ENCODE measurements around the gene PAFAH1B2. TPM values are rescaled to one million over a fixed set of nuclear protein-coding genes. Genes with fewer than 3 reads are reported as not detected.
"Not testable (repeated sequence)": the region's sequence is repeated elsewhere in the genome, so short reads cannot be mapped to it uniquely, and the experiment has no call there.

The PAFAH1B2 gene
- total RNA-seq, 1 donor from 2014 or later, result 78.2 TPM

GRCh38 chr11:117201658-117202305 is 57.7 kb downstream of the PAFAH1B2 start:
- DNase-seq, result no peak
- intact Hi-C loops (cut with DNase I), result no loop called here

GRCh38 chr11:117202386-117203068 is 58.4 kb downstream of the PAFAH1B2 start:
- peak overlapping the region; percentile 77 for H3K27ac ChIP-seq
- TF ChIP-seq CTCF (IDR thresholded peaks at IDR 0.05), result no peak

More at GRCh38 chr11:117201658-117202305, 57.7 kb downstream of the PAFAH1B2 start:
- ATAC-seq, result no peak
- Histone ChIP-seq H3K4me1 (peaks cover 30% of the 10 kb centered on the region), H3K36me3 (peaks cover 46% of the 10 kb centered on the region), H3K9me3 (no peaks in the 10 kb centered on the region), H3K27me3 (ENCODE audit: low read depth) (no peaks in the 10 kb centered on the region), H3K4me3 (peak overlapping the region; percentile 38), H3K27ac (peak overlapping the region; percentile 77)
- no peak for TF ChIP-seq CTCF (IDR thresholded peaks at IDR 0.05)

GRCh38 chr11:117203069-117203407 is 59.0 kb downstream of the PAFAH1B2 start:
- H3K27ac ChIP-seq, result peak overlapping the region; percentile 77
- peaks cover 25% of the 10 kb centered on the region for H3K4me1 ChIP-seq
- H3K9me3 ChIP-seq, result no peaks in the 10 kb centered on the region
- H3K4me3 ChIP-seq, result no peak overlapping the region
- no peak for DNase-seq
- ATAC-seq, result no peak
- H3K27me3 ChIP-seq (ENCODE audit: low read depth), result no peaks in the 10 kb centered on the region
- intact Hi-C loops (cut with DNase I), result no loop called here
- TF ChIP-seq CTCF (IDR thresholded peaks at IDR 0.05), result no peak
- peaks cover 40% of the 10 kb centered on the region for H3K36me3 ChIP-seq

More at GRCh38 chr11:117202386-117203068, 58.4 kb downstream of the PAFAH1B2 start:
- intact Hi-C loops (cut with DNase I), result no loop called here
- peaks cover 40% of the 10 kb centered on the region for H3K36me3 ChIP-seq
- DNase-seq (no peak), ATAC-seq (no peak)
- peak overlapping the region; percentile 38 for H3K4me3 ChIP-seq
- H3K4me1 ChIP-seq, result peaks cover 30% of the 10 kb centered on the region
- H3K27me3 ChIP-seq (ENCODE audit: low read depth), result no peaks in the 10 kb centered on the region
- H3K9me3 ChIP-seq, result no peaks in the 10 kb centered on the region

GRCh38 chr11:117204283-117205080 is 60.4 kb downstream of the PAFAH1B2 start:
- no peaks in the 10 kb centered on the region for H3K9me3 ChIP-seq
- ATAC-seq (no peak), DNase-seq (no peak)
- H3K27me3 ChIP-seq (ENCODE audit: low read depth), result no peaks in the 10 kb centered on the region
- TF ChIP-seq CTCF (IDR thresholded peaks at IDR 0.05), result no peak
- peak overlapping the region; percentile 18 for H3K27ac ChIP-seq
- H3K36me3 ChIP-seq, result peaks cover 40% of the 10 kb centered on the region
- no peak overlapping the region for H3K4me3 ChIP-seq
- intact Hi-C loops (cut with DNase I), result loop anchor here (5.0 kb wide), 1 partner anchor 72 kb away; no protein-coding TSS in a partner anchor
- peaks cover 17% of the 10 kb centered on the region for H3K4me1 ChIP-seq

GRCh38 chr11:117205211-117205818 is 61.2 kb downstream of the PAFAH1B2 start:
- no peak for DNase-seq
- Histone ChIP-seq H3K4me1 (peaks cover 17% of the 10 kb centered on the region), H3K4me3 (no peak overlapping the region), H3K27me3 (ENCODE audit: low read depth) (no peaks in the 10 kb centered on the region), H3K27ac (no peak overlapping the region), H3K9me3 (no peaks in the 10 kb centered on the region), H3K36me3 (peaks cover 42% of the 10 kb centered on the region)
- ATAC-seq, result no peak
- intact Hi-C loops (cut with DNase I), result loop anchor here (5.0 kb wide), 1 partner anchor 73 kb away; no protein-coding TSS in a partner anchor
- TF ChIP-seq CTCF (IDR thresholded peaks at IDR 0.05), result no peak

- H3K4me3 ChIP-seq; ATAC-seq; H3K27ac ChIP-seq; H3K9me3 ChIP-seq; H3K27me3 ChIP-seq (ENCODE audit: low read depth); DNase-seq: not testable (repeated sequence)
- intact Hi-C loops (cut with DNase I), result loop anchor here (5.0 kb wide), 1 partner anchor 74 kb away; no protein-coding TSS in a partner anchor
- H3K36me3 ChIP-seq, result peaks cover 48% of the 10 kb centered on the region
- H3K4me1 ChIP-seq, result peaks cover 15% of the 10 kb centered on the region
These were observed 62.0 kb downstream of the PAFAH1B2 start for GRCh38 chr11:117206111-117206510.

GRCh38 chr11:117206859-117207258 is 62.8 kb downstream of the PAFAH1B2 start:
- H3K36me3 ChIP-seq, result peaks cover 46% of the 10 kb centered on the region
- not testable (repeated sequence) for H3K27me3 ChIP-seq (ENCODE audit: low read depth); H3K27ac ChIP-seq; H3K4me3 ChIP-seq; H3K9me3 ChIP-seq; DNase-seq; H3K4me1 ChIP-seq
- intact Hi-C loops (cut with DNase I), result loop anchor here (5.0 kb wide), 1 partner anchor 75 kb away; no protein-coding TSS in a partner anchor
- peak; percentile 7 to 39 for ATAC-seq
